Suppressor macrophage (primary cell): ENCODE measurements around the gene TMIE.

Source experiments
- DNase-seq, 4 experiments: peaks; one replicate each; pipeline ENCODE4 v3.0.0-alpha.2; 2020 to 2022
- total RNA-seq, 17 experiments: gene quantifications; one replicate each; lab custom pipeline; 2026; ENCODE audit warnings: mixed read lengths in 6 of 17, inconsistent platforms in 3 of 17; lab: John Stamatoyannopoulos, UW

The TMIE gene, protein sequence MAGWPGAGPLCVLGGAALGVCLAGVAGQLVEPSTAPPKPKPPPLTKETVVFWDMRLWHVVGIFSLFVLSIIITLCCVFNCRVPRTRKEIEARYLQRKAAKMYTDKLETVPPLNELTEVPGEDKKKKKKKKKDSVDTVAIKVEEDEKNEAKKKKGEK
- 0 to 0.44 (median 0) reads per million in 17 experiments for total RNA-seq

DNA sequence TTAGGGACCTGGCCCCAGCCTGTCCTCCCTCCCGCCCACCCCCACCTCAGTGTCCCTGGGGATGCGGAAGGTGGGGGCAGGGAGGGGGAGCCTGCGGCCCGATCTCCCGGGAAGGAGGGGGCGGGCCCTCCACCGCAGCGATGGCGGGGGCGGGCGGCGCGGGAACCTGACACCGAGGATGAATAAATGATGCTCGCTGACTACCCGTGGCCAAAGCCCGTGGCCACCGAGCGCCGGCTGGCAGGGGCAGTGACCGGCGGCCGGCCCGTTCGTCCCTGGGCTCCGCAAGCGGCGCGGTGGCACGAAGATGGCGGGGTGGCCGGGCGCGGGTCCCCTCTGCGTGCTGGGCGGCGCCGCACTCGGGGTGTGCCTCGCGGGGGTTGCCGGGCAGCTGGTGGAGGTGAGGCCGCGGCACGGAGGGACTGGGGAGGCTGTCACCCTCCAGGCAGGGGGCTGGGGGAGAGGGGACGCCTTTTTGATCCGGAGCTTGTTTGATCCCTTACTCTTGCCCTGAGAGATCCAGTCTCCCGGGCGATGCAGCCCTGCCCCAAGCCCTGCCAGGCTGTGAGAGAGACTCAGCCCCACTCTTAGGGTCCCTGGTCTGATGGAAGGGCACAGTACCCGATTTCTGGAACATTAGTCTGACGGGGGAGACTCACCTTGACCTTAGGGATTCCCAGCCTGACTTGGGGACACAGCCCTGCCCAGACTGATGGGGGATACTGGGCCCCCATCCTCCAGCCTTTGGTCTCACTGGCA lies at the start of gene TMIE:
TSS of gene TMIE (plus strand) at position 212 of the 759 bp plus-strand sequence. CDS start at position 308, 96 bp downstream.
- DNase-seq = no peak

DNA sequence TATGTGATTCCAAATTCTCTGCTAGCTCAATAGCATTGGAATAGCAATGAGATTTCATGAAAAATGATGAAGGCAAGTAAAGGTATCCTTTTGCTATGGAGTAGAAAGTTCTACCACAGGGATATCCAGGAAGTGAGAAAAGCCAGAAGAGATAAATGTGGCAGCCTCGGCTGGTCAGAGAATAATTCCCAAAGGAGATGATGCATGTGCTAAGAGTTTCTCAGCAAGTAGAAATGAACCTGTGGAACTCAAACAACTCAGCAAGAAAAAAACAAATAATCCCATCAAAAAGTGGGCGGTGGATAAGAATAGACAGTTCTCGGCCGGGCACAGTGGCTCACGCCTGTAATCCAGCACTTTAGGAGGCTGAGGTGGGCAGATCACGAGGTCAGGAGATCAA lies 45.9 kb upstream of the TMIE start:
- no peak for DNase-seq

DNA sequence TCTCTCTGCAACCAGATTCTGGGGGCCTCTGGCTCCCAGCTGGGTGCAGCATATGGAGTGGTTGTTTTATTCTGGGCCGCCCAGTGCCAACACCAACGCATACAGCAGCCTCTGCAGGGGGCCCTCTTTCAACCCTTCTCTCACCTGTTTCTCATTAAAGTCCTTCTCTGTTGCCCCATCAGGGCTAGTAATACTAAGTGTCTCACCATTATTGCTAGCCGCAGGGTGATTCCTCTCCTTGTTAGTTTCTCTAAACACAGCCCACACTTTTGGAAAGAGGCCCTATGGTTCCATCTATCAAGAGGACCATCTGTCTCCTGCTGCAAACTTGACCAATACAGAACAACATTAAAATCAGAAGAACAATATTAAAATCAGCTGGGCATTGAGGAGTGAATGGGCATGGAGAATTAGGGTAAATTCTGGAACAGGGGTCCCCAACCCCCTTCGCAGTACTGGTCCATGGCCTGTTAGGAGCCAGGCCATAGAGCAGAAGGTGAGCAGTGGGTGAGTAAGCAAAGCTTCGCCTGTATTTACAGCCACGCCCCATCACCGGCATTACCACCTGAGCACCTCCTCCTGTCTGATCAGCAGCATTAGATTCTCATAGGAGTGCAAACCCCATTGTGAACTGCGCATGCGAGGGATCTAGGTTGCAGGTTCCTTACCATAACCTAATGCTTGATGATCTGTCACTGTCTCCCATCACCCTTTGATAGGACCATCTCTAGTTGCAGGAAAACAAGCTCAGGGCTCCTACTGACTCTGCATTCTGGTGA lies 44.2 kb upstream of the TMIE start:
- DNase-seq = no peak

DNA sequence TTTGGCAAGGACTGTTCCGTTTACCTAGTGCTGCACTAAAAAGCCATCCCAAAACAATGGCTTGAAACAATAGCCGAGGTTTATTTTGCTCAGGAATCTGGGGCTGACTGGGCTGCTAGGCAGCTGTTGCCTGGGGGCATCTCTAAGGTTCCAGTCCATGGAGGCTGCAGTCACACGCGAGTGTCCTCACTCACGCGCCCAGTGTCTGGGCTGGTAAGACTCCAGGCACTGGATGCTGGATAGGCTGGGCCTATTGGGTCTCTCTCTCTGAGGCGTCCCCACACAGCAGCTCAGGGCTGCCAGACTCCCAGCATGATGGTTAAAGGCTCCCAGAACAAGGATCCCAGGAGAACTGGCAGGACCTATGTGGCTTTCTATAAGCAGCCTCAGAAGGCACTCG lies 41.9 kb upstream of the TMIE start:
- DNase-seq = no peak

DNA sequence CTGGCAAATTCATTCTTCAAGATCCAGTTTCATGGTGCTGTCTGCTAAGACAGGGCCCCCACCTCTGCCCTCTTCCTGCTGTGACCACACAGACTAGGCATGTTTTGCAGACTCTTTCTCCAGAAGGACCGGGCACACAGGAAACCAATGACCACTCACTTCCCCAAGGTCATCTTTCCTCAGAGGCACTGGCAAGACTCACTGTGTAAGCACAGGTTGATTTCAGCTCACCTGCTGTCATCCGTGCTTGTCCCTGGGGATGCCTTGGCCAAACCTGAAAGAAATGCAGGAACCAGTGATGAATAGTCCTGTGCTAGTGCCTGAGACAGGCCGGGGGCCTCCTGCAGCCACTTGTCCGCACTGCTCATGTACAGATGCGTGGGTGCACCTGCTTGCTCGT lies 41.2 kb upstream of the TMIE start:
- DNase-seq = no peak

DNA sequence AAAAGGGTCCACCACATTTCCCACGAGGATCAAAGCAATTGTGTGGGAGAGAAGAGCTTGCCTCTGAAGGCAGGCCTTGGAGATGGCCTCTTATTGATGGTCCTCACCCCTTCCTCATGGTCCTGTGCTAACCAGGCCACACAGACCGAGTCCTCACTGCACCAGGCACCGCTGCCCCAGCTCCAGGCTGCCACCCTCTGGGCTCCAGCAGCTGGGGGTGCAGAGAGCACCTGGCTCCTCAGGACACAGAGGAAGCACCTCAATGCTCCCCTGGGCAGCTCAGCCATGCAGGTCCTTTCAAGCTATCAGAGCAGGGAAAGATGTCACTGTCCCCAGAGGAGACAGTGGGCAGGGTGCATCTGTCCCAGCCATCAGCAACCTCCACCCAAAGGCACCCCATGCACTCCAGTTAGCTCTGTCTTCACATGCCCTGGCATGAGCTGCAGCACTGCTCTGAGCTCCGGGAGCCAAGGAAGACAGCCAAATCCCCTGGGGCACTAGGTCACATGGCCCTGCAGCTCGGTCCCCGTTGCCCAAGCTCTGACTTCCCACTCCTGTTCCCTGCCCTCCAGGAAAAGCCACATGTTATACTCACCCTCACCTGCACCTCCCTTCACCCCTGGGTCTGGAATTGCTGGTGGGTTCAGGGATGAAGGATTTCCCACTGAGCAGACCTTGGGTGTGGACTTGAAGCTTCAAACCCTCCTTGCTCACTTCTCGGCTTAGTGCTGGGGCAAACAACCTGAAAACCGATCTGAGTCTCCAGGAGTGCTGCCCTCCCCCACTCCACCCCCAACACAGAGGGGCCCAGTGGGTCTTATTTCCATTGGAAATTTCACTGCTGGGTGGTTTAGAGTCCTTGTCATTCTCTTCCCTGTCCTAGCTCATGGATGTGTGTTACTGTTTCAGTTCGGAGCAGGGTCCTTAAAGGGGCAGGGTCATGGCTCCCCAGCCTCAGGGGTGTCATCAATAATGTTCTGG lies 40.4 kb upstream of the TMIE start:
- DNase-seq = no peak

DNA sequence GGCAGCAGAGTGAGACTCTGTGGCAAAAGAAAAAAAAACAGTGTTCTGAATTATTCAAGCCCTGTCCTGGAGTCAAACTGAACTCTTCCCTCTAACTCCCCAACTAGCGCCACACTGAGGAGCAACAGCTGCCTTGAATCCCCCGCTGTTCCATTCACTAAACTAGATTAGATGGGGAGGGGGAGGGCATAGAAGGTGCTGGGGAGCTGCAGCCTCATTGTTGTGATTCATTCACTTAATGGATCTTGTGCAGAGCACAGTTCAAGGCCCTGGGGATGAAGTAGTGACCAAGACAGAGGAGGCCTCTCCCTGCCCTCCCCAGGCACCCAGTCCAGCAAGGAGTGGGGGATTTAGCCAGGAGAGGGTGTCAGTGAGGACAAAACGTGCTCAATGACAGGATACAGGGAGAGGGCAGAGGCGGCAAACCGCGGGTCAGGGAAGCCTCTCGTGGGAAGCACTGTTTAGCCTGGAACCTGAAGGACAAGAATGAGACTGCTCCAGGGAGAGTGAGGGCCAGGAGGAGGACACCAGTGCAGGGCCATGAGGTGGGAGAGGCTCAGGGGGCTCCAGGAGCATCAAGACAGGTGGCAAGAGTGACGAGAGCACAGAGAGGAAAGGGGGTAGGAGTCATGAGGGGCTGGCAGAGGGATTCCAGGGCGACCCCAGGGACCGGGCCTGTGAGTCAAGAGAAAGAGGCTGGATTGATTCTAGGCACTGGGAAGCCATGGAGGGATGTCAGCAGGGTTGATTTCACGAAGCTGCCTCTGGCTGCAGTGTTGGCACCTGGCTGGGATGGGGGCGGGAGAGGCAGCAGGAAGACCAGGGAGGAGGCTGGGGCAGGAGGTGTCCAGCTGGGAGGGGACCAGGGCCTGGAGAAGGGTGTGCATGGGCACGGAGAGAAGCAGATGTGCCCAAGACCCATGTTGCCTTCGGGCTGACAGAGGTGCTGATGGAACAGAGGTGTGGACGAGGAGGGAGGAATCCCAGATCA lies 39.1 kb upstream of the TMIE start:
- DNase-seq = no peak

DNA sequence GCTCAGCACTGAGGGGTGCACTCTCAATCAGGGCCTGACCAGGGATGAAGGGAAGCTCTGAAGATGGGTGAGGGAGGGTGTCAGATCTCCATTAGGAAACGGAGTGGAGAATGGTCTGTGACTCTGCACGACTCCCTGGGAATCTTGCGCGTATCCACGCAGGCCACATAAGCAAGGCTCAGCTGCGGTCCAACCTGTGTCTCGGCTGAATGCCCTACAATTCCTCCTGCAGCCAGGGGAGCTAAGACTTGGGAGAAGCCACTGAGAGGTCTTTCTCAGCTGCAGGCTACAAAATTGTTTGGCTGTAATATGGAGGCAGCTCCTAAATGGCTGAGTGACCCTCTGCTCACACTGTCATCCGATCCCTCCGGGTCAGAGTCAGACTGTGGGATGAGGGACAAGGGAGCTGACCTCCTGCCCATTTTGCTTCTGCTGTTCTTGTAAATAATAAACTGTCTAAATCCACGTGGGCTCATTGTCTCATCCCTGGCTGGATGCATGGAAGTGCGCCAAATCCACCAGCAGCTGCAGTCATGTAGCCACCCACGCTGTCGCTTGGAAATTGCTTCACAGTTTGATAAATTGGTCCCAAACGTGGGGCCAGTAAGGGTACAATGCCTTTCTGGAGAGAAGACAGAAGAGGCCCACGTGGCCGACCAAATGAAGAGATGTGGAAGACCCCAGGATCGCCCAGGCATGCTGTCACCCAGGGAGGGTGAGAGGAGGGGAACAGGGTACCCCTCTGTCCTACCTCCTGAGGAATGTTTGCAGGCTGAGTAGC lies 38.2 kb upstream of the TMIE start:
- no peak for DNase-seq

DNA sequence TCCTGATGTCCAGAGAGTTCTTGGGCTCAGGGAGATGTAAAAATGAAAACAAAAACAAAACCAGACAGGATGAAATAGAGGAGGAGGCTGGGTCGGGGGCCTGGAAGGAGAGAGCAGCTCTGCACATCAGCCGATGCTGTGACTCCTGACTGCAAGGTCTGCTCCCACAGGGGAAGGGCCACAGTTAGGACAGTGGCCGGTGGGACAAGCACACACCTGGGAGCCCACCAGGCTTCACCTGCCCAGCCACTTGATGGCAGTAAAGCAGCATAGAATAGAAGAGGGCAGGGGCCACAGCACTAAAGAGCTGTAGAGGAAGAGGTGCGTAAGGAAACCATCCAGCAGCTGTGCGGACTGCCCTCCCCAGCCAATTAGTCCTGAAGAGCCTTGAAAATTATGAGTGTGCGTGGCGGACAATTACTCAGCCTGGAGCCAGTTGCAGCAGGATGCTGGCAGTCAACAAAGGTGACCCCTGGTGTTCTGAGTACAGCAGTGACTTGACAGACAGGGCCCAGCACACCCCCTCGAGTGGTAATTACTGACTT lies 37.5 kb upstream of the TMIE start:
- DNase-seq = peak in 1 of 4 experiments; percentile 16

DNA sequence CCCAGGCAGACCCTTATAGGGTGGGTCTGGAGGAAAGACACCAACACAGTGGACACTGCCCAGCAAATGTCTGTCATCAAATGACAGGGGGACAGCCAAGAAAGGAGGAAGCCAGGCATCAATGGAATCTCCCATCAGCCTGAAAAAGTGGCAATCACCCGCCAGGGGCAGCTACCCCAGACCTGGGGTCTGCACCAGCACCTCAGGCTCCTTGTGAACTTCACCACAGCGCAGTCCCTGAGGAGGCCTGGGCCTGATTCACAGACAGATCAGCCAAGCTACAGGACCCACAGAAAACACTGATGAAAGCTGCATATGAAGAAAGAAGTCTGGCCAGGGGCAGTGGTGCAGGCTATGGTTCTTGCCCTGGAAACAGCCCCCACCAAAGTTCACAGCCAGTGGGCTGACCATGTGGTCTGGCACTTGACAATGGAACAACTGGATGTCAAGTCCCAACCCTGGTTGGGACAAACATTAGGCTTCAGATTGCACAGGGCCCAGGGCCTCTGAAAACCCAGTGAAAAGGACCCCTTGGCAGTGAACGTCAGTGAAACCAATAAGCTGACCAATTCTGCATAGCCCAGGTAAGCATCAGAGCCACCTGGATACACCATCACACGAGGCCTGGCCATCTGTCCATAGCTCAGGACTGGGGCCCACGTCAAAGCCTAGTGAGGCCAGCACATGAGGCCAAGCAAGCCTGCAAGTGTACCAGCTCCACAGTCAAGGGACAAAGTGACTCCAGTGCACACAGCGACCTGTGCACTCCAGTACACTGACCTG lies 36.8 kb upstream of the TMIE start:
- DNase-seq = no peak

DNA sequence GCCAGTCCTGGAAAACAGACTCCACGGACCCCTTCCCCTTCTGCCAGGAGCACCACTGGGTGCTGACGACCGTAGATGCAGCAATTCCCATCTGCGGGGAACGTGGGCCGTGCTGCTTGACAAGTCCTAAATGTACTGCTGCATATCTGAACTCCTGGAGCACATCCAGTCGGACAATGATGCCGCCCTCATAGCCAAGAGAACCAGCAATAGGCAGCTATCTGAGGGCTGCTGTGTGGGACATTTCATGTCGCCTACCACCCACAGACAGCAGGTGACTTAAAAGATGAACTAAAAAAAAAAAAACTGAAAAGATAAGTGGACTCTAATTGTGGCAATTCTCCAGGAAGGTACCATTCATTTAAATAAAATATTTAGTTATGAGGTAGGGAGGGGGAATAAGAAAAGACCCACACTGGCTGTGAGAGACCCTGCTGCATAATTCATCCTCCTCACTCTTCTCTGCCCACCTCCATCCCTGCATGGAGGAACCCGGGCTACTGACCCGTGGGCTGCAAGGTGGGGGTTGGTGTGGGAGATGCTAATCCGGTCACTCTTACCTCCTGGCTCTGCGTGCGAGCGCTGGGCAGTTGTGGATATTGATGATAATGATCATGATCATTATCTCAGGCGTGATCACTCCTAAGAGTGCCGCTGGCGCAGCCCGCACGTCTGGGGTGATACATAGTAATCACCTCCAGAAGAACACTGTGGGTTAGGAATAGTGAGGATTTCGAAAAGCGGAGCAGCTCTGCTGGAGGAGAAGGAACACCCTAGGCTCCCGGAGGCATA lies 36.0 kb upstream of the TMIE start:
- DNase-seq = no peak

DNA sequence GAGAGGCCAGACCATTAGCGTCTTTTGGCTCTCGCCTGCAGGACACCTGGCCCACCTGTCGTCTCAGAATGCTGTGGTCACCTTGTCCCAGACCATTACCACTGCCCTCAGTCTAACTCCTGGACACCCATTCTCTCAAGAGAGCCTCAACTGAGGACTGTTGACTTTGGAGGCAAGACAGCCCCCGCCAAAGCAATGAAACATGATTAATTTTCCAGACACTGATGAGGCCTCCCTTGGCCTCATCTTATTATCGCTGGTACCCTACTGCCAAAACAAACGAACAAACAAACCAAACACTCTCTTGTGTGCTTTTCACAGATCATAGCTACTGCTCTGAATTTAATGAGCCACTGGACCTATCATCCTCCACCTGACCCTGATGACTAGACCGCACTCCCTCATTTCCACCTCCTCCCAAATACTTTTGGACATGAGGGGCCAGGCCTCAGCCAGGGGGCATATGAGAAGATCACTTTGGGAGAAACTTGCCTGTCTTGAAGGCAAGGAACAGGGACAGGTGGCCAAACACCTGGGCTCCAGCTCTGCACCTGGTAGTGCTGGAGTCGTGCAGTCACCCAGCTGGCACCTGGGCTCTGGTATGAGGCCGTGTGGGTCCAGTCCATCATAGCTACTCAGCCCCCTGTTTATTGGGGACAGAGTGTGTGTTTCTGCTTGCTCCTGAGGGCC lies 35.3 kb upstream of the TMIE start:
- DNase-seq = no peak

DNA sequence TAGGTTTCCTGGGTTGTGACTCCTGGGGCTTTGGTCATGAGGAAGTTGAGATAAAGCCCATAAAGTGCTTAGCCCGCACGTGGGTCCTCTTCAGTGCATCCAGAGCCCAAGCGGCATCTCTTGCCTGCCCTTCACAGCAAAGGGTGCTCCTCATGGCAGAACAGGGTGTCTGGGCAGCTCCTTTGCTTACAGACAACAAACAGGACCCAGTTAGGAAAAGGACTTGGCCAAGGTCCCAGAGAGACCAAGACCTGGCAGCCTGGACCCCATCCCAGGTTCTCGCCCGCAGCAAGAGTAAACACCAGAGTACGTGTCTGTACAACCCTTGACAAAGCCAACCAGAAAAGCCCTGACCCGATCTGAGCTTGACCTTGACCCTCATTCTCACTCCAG lies 34.7 kb upstream of the TMIE start:
- DNase-seq = no peak

DNA sequence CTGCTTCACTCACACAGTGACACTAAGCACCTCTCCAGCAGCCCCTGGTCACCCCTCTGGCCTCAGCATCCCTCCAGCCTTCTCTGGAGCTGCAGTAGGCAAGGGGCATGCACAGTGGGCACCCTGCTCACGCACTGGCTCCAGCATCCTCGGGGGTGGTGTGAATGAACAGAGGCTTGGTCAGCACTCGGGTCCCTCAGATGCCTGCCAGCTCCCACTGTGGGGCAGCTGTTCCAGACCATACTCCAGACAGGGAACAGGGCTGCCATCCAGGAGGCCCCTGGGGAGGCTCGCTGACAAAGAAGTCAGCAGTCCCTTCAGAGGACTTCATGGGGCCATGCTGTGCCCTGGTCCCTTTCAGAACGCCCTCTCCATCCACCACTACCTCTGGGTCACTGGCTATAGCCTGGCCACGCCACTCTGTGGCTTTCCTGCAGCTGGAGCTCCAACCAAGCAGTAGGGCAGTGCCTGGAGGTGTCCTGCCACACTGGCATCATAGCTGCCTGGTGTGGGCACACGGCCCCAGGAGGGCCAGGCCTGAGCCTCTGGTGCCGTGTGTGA lies 34.1 kb upstream of the TMIE start:
- no peak for DNase-seq

DNA sequence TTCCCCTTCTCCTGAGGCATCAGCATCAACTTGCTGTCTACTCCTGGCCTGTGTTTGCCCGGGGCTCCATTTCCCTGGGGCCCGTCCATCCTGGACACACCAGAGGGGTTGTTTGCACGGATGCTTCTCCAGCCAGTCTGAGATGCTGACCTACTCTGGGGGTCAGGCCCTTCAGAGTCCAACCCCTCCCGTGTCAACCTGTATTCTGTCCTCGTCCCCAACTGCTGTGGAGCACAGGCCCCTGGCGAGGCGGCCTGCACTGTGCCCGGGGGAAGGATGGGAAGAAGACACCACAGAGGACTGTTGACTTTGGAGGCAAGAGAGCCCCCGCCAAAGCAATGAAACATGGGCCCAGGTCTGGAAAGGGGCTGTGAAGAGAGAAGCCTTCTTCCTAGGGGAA lies 33.5 kb upstream of the TMIE start:
- no peak for DNase-seq

DNA sequence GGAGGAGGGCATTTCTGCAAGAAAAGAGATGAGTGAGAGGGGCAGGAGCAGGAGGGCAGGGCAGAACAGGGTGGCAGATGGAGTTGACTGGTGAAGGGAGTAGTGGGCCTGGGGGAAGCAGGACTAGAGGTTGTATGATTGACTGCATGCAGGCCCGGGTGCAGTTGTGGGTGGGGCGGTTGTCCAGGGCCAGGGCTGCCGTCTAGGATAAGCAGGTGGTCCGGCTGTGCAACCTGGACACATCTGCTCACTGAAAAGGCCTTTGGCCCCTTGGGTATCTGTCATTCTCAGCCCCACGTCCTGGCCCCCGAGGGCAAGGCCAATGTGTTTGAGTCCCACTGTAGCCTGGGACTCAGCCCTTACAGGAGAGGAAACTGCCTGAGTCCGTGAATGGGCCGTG lies 33.1 kb upstream of the TMIE start:
- no peak for DNase-seq

DNA sequence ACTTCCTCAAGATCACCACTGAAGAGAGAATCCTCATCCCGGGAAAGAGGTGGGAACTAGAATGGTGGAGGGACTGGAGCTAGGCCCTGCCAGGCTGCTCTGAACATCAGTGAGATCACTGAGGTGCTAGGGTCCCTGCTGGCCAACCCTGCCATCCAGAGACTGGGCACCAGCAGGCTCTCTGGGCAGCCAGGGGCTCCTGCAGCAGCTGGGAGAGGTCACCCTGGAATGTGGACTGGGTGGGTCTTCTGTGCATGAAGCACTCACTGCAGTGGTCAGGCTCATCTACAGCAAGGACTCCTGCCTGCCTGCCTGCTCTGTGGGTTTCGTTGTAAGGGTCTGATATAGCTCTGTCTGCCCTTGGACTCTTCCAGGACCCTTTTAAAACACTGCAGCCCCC lies 32.6 kb upstream of the TMIE start:
- no peak for DNase-seq
